ENCODE results near the gene PPP1R13L.
A peak's percentile ranks its signal among the peaks of the same experiment; 100 is the strongest.
"Not testable (repeated sequence)": the region's sequence is repeated elsewhere in the genome, so short reads cannot be mapped to it uniquely, and the experiment has no call there.

Gene PPP1R13L

DNA sequence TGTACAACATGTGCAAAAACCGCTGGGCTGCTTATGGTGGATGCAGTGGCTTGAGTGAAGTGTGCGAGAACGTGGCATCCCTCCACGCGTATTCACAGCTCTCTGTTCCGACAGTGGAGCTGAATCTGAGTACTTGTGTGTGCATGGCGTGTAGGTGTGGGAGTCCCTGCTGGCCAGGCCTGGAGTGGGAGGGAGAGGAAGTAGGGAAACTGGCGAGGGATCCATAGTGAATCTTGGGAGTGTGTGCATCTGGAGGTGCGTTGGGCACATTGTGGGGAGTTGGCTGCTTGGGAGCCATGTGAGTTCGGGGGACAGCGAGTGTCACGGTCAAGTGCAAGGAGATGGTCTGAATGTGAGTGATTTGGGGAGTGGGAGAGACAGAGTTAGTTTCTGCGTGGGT, 62.0 kb downstream of the PPP1R13L start:
- DNase-seq = no peak

DNA sequence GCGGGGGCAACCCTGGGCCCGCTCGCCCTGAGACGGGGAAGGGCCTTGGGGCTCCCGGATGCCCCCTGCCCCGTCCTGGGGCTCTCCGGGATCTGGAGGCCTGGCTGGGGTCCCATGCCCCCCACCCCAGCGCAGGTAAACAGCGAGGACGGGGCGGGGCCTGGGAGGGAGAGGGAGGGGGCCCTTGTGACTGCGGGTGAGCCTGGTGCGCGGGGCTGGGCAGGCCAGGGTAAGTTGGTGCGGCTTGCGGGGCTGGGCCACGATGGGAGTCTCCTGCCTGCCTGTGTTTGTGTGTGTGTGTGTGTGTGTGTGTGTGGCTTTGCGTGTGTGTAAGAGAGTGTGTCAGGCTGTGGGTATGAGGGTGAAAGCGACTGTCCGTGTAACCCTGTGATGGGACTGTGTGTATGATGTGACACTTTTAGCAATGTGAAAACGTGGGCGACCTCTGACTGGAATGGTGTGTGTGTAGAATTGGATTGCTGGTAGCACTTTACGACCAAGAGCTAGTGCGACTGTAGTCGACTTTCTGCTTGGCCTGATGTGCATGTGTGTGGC, 63.9 kb downstream of the PPP1R13L start:
- no peak for DNase-seq

DNA sequence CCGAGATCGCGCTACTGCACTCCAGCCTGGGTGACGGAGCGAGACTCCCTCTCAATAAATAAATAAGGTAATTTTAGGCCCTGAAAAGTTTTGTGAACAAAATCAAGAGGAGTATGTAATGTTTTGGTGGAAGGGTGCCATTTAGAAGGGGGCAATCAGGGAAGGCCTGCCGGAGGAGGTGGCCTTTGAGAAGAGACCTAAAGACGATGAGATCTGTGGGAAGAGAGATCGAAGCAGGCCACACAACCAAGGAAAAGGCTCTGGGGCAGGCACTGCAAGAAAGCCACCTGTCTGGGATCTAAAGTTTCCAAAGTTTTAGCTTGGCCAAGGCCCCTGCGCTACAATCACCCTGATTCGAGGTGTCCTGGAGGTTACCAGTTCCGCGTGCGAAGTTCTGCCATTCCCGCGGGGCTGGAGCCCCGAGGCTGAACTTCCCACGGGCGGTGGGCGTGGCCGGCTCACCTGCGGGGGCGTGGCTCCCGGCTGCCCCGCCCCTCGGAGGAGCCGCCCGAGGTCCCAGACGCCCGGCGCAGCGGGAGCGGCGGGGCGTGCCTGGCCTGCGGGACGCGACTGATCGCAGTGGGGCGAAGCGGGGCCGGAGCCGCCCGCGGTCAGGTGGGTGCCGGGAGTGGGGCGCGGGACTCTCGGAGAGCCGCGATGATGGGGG, 64.5 kb downstream of the PPP1R13L start, which contains the start of gene KLC3:
Gene KLC3 (plus strand): TSS at position 519 of the 667 bp plus-strand sequence. CDS start 4,792 bp downstream, outside the sequence.
- DNase-seq = peak; percentile 52 to 67

DNA sequence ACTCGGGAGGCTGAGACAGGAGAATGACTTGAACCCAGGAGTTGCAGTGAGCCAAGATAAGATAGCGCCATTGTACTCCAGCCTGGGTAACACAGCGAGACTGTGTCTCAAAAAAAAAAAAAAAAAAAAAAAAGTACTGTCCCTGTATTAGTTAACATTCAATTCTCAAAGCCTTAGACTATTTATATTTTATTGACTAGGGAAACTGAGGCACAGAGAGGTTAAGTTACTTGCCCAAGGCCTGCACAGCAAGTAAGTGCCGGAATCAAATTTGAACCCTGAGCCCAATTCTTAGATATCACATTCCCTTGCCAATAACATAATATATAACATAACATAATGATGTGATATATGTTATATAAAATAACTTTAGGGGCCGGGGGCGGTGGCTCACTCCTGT, 65.2 kb downstream of the PPP1R13L start:
- DNase-seq = no peak

DNA sequence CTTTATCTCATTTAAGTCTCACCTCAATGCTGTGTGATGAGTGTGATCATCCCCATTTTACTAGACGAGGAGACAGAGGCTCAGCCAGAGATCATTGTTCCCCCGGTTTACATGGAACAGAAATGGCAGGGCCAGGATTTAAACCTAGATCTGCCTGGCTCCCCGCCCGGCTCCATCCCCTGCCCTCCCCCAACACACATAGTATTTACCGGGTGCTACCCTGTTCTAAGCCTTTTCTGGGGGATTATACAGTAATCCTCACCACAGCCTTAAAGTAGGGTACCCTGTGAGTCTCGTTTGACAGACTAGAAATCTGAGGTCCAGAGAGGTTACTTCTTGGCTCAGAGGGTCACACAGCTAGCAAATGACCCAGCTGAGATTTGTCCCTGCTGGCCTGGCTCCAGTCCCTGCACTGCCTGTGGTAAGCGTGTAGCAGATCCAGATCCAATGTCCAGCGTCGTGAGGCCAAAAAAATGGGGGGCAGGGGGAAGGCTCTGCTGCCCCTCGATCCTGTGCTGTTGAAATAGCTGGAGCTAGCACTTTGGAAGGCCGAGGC, 68.1 kb downstream of the PPP1R13L start:
- no peak for DNase-seq

DNA sequence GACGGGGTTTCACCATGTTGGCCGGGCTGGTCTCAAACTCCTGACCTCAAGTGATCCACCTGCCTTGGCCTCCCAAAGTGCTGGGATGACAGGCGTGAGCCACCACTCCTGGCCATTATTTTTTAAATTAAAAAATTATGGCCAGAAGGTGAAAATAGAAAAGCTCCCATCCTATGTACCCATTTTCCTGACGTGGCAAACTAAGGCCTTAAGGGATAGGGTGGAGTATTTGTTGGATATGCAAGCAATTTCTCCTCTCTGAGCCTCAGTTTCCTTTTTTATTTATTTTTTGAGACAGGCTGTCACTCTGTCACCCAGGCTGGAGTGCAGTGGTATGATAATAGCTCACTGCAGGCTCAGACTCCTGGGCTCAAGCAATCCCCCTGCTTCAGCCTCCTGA, 70.0 kb downstream of the PPP1R13L start:
- not testable (repeated sequence) for DNase-seq

DNA sequence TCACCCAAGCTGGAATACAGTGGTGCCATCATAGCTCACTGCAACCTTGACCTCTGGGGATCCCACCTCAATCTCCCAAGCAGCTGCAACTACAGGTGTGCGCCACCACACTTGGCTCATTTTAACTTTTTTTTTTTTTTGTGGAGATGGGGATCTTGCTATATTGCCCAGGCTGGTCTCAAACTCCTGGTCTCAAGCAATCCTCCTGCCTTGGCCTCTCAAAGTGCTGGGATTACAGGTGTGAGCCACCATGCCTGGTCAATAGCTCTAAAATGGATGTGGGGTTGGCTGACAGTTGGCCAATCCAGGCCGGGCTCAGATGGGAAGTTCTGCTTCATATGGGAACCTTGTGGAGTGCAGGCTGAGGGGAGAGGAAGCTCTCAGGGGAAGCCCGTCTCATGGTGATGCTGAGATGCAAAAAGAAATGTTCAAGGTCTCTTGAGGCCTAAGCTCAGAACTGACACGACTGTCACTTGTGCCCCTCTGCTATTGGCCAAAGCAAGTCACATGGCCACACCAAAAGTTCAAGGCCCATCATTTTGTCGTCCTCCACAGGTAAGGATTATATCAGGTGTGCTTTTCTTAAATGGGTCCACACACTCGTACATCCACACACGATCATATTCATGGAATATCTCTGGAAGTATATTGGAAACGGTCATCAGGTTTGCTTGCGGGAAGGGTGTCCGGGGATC, 71.1 kb downstream of the PPP1R13L start:
- DNase-seq = no peak

DNA sequence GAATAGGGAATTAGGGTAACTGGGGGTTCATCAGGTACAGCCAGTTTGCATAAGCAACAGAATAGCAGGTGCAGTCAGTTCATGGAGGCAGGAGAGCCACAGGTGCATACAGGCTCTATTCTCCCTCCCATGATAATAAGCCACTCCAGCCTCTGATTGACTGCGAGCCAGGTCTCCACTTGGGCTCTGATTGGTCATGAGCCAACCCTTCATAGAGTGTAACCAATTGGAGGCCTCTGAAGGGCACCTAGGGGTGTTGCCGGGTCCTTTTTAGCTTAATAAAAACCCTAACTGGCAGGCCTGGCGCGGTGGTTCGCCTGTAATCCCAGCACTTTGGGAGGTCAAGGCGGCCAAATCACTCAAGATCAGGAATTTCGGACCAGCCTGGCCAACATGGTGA, 73.5 kb downstream of the PPP1R13L start:
- DNase-seq = no peak

Data from activated T-cell treated with anti-CD3 and anti-CD28 coated beads, Interleukin-2, amount 50 U/mL, for 48 hours (primary cell).